C4-2B (cell line): Measurements from ENCODE around the gene TRIM2.

ENCODE experiments used
- ZFX ChIP-seq: fragments of 450-650 bp; IDR thresholded peaks from 2 replicates; pipeline ENCODE4 v1.6.1; 2017
- TF ChIP-seq, protein P1 (sequence below): fragments of 450-650 bp; conservative IDR thresholded peaks from 2 replicates; pipeline ENCODE4 v1.5.1; 2017; ENCODE audit warnings: mild to moderate bottlenecking

DNA sequence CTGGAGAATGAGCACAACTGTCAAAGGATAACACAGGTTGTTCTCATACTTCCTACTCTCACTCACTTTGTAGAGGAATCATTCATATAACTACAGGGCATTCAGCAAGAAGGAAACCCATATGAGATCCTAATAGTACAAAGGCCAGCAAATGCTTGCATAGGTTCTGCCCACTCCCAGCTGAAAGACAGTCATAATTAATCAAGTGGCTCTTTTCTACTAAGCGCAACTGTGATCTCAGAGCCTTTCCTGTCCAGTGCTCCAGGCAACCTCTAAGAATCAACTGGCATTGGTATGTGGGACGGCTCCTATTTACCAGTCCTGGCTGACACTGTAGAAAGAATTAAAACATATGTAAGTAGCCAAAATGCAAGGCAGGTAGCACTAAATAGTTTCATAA is 121.3 kb downstream of the TRIM2 start:
- TF ChIP-seq, protein P1, sequence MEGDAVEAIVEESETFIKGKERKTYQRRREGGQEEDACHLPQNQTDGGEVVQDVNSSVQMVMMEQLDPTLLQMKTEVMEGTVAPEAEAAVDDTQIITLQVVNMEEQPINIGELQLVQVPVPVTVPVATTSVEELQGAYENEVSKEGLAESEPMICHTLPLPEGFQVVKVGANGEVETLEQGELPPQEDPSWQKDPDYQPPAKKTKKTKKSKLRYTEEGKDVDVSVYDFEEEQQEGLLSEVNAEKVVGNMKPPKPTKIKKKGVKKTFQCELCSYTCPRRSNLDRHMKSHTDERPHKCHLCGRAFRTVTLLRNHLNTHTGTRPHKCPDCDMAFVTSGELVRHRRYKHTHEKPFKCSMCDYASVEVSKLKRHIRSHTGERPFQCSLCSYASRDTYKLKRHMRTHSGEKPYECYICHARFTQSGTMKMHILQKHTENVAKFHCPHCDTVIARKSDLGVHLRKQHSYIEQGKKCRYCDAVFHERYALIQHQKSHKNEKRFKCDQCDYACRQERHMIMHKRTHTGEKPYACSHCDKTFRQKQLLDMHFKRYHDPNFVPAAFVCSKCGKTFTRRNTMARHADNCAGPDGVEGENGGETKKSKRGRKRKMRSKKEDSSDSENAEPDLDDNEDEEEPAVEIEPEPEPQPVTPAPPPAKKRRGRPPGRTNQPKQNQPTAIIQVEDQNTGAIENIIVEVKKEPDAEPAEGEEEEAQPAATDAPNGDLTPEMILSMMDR, result no peak
- no peak for TF ChIP-seq ZFX
